A673 (cell line): ENCODE measurements around the gene EXOSC6. TPM values are rescaled to one million over a fixed set of nuclear protein-coding genes. Genes with fewer than 3 reads are reported as not detected.

Experiments
- Bru-seq: library from RNA; stranded (reverse); fragments of 400-500 nt; gene quantifications from one replicate; lab custom pipeline; 2021; lab: Mats Ljungman, UMichigan
- BruChase-seq, 2 experiments: library from RNA; stranded (reverse); fragments of 400-500 nt; gene quantifications; one replicate each; lab custom pipeline; 2021; lab: Mats Ljungman, UMichigan
- BruUV-seq: library from RNA; stranded (reverse); fragments of 400-500 nt; replicated peaks from 2 replicates; lab custom pipeline; 2021; lab: Mats Ljungman, UMichigan
- CTCF ChIA-PET: fragments of 300-600 bp; sonication (Branson Sonifier 250); formaldehyde crosslinking; loops from one replicate; lab custom pipeline; 2022; ENCODE audit warnings: antibody characterized with exemption; lab: Charles Lee
- POLR2A ChIA-PET: fragments of 300-600 bp; sonication (Branson Sonifier 250); formaldehyde crosslinking; loops from one replicate; lab custom pipeline; 2022; ENCODE audit warnings: antibody characterized with exemption; ENCODE audit not compliant: low non-redundant PET; lab: Charles Lee
- DNase-seq: peaks from one replicate; pipeline ENCODE4 v3.0.0-alpha.2; 2015; ENCODE audit warnings: low spot score
- H3K27ac ChIP-seq: fragments of 200-600 bp; sonication (generic); 2 replicates; pipeline ENCODE4 v1.5.1; 2016; ENCODE audit warnings: mixed run types, low read depth, mild to moderate bottlenecking, mixed read lengths, antibody characterized with exemption, low read length; ENCODE audit not compliant: poor library complexity, severe bottlenecking
- H3K27me3 ChIP-seq: fragments of 200-600 bp; sonication (generic); replicated peaks from 2 replicates; pipeline ENCODE4 v1.6.1; 2017; ENCODE audit warnings: mixed run types, low read depth, mild to moderate bottlenecking, mixed read lengths, antibody characterized with exemption, low read length; ENCODE audit not compliant: insufficient read depth, poor library complexity
- H3K36me3 ChIP-seq: fragments of 200-600 bp; sonication (generic); 2 replicates; pipeline ENCODE4 v1.6.1; 2016; ENCODE audit warnings: mixed run types, mild to moderate bottlenecking, mixed read lengths, antibody characterized with exemption, low read length; ENCODE audit not compliant: insufficient read depth, poor library complexity, severe bottlenecking
- H3K4me1 ChIP-seq: fragments of 200-600 bp; sonication (generic); 2 replicates; pipeline ENCODE4 v1.6.1; 2017; ENCODE audit warnings: mixed run types, mild to moderate bottlenecking, mixed read lengths, antibody characterized with exemption, low read length; ENCODE audit not compliant: insufficient read depth, poor library complexity, severe bottlenecking
- H3K4me3 ChIP-seq: fragments of 200-600 bp; sonication (generic); 2 replicates; pipeline ENCODE4 v1.5.1; 2016; ENCODE audit warnings: low read depth, mixed run types, mild to moderate bottlenecking, mixed read lengths, low read length; ENCODE audit not compliant: poor library complexity, severe bottlenecking
- H3K9me3 ChIP-seq: fragments of 200-600 bp; sonication (generic); 2 replicates; pipeline ENCODE4 v1.6.1; 2016; ENCODE audit warnings: mixed run types, low read depth, mild to moderate bottlenecking, mixed read lengths, antibody characterized with exemption, low read length; ENCODE audit not compliant: poor library complexity, severe bottlenecking
- EZH2 ChIP-seq: fragments of 200-600 bp; sonication (generic); IDR thresholded peaks from 2 replicates; pipeline ENCODE4 v1.6.1; 2017; ENCODE audit warnings: borderline replicate concordance, low read depth, mild to moderate bottlenecking, mixed read lengths, antibody characterized with exemption, low read length; ENCODE audit not compliant: poor library complexity, severe bottlenecking
- intact Hi-C: fragments of 100-400 bp; cut with micrococcal nuclease; formaldehyde crosslinking; loops from one replicate; pipeline ENCODE4 v1.10.0; 2022; ENCODE audit not compliant: unreplicated experiment
- long read RNA-seq: library from polyadenylated mRNA; stranded (forward); transcript quantifications from one replicate; pipeline ENCODE4 v2.0.0, GENCODE V29; 2022
- total RNA-seq: library from RNA; stranded (reverse); gene quantifications from 2 replicates; pipeline ENCODE4 v1.2.3, GENCODE V29; 2021
- TF ChIP-seq, protein P1 (sequence below): fragments of 300-800, 200-600 bp; sonication (generic); conservative IDR thresholded peaks from 2 replicates; pipeline ENCODE4 v1.5.1; 2017; ENCODE audit warnings: low read depth, mild to moderate bottlenecking, antibody characterized with exemption, low read length, moderate library complexity, mixed read lengths

The EXOSC6 gene
- total RNA-seq (39.6 and 40.4 TPM in 2 replicates), Bru-seq, nascent RNA (percentile 96 among the genes with signal in this experiment), BruChase-seq, experiment 1, labeled RNA remaining after a 2-hour chase (percentile 99 among the genes with signal in this experiment), BruChase-seq, experiment 2, labeled RNA remaining after a 6-hour chase (percentile 100 among the genes with signal in this experiment)
- long read RNA-seq, full-length matches to known transcripts, result 163 of 166 reads
- long read RNA-seq, partial matches to known transcripts, result 0 of 166 reads
- long read RNA-seq, other reads (novel, unspliced or antisense), result 3 of 166 reads

DNA sequence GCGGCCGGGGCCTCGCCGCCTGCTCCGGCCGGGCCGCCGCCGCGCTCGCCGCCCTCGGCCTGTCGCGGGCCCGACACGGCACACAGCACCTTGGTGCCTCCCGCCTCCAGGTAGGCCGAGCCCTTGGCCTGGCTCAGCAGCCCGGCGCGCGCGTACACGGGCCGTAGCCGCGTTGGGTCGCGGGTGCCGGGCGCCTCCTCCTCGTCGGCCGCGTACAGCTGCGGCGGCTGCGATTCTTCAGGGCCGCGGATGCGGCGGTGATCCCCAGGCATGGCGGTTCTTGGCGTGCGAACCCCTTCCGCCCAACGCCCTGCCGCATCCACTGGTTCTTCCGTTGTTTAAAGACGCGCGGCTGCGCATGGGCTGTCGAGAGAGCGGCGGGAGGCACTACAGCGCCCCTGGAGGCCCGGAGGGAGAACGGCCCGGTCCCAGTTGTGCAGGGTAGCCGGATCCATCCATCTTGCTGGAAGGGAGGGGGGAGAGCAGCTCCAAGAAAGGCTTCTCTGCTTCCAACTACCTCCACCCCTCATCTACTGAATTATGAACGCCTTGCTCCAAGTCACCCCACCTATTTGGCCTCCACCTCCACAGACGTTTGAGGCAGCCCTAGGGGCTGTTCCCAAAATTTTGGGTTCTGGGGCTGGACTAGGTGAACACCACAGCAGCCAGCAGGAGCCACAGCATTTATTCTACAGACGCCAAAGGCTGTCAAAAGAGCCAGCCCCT, at the start of gene EXOSC6:
Gene EXOSC6 (minus strand): TSS at position 312 of the 726 bp plus-strand sequence. CDS start 40 bp downstream, at position 272.
- no TSS peak for BruUV-seq
- H3K36me3 ChIP-seq, result peaks cover 59% of the 10 kb centered on the region
- intact Hi-C loops, result no loop called here

DNA sequence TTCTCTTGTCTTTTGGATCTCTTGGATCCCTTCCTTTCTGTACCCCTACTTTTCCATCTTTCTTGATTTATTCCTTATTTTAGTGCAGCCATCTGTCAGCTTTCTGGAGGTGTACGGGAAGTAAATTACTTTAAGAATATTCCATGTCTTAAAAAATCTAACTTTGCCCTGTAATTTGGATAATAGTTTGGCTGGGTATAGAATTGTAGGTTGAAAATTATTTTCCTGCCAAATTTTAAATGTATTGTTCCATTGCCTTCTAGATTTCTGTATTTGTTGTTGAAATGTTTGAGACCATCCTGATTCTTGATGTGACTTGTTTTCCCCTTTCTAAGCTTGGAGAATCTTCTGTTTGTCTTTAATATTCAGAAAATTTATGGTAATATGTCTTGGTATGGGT, 49.4 kb upstream of the EXOSC6 start:
- ChIA-PET POLR2A (no interaction called here), CTCF (no interaction called here)
- intact Hi-C loops, result no loop called here
- peaks cover 4% of the 10 kb centered on the region for H3K4me1 ChIP-seq
- BruUV-seq, result no TSS peak
- no peak overlapping the region for H3K4me3 ChIP-seq
- no peak for TF ChIP-seq EZH2
- TF ChIP-seq, protein P1, sequence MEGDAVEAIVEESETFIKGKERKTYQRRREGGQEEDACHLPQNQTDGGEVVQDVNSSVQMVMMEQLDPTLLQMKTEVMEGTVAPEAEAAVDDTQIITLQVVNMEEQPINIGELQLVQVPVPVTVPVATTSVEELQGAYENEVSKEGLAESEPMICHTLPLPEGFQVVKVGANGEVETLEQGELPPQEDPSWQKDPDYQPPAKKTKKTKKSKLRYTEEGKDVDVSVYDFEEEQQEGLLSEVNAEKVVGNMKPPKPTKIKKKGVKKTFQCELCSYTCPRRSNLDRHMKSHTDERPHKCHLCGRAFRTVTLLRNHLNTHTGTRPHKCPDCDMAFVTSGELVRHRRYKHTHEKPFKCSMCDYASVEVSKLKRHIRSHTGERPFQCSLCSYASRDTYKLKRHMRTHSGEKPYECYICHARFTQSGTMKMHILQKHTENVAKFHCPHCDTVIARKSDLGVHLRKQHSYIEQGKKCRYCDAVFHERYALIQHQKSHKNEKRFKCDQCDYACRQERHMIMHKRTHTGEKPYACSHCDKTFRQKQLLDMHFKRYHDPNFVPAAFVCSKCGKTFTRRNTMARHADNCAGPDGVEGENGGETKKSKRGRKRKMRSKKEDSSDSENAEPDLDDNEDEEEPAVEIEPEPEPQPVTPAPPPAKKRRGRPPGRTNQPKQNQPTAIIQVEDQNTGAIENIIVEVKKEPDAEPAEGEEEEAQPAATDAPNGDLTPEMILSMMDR, result no peak
- no peaks in the 10 kb centered on the region for H3K36me3 ChIP-seq
- H3K27ac ChIP-seq, result no peak overlapping the region
- DNase-seq, result no peak
- H3K27me3 ChIP-seq, result no peaks in the 10 kb centered on the region
- H3K9me3 ChIP-seq, result peaks cover 8% of the 10 kb centered on the region

More for the DNA sequence above, at the start of gene EXOSC6:
- CTCF ChIA-PET, result interaction anchor here (0.5 to 0.9 kb wide), 5 partner anchors 36 to 445 kb away, joined by 3 to 10 read pairs (median 4); no protein-coding TSS in a partner anchor
- H3K27me3 ChIP-seq, result no peaks in the 10 kb centered on the region
- POLR2A ChIA-PET, result no interaction called here
- peaks cover 8% of the 10 kb centered on the region for H3K4me1 ChIP-seq
- H3K4me3 ChIP-seq, result peak within 1 kb of the TSS; percentile 83
- DNase-seq, result peak; percentile 98
- peak within 1 kb of the TSS; percentile 88 for H3K27ac ChIP-seq
- TF ChIP-seq, protein P1, result peak; percentile 97
- no peak for TF ChIP-seq EZH2
- H3K9me3 ChIP-seq, result no peaks in the 10 kb centered on the region

GRCh38 chr16:70298988-70299938, 47.5 kb upstream of the EXOSC6 start, which contains the start of gene DDX19B:
Gene DDX19B (plus strand): TSS chr16:70299186. CDS start chr16:70299298, 112 bp downstream.
- POLR2A ChIA-PET, result interaction anchor here (0.5 to 1.0 kb wide), 2 partner anchors 10 to 45 kb away, joined by 3 read pairs; partner anchors contain the start of gene AARS1
- H3K4me3 ChIP-seq, result peak within 1 kb of the TSS; percentile 78
- H3K9me3 ChIP-seq, result peaks cover 8% of the 10 kb centered on the region
- peak within 1 kb of the TSS; percentile 81 for H3K27ac ChIP-seq
- no peaks in the 10 kb centered on the region for H3K27me3 ChIP-seq
- TSS peak; percentile 53 for BruUV-seq
- no peak for TF ChIP-seq EZH2
- TF ChIP-seq, protein P1, result no peak
- DNase-seq, result peak; percentile 60
- H3K36me3 ChIP-seq, result no peaks in the 10 kb centered on the region
- peaks cover 4% of the 10 kb centered on the region for H3K4me1 ChIP-seq
- intact Hi-C loops, result no loop called here
- CTCF ChIA-PET, result no interaction called here
